ENCODE data around the gene DYNLT4. TPM values are rescaled to one million over a fixed set of nuclear protein-coding genes. Genes with fewer than 3 reads are reported as not detected.

The DYNLT4 gene
- total and polyA plus RNA-seq, 2 donors (not counting 3 experiments of a cell fraction or from before 2014, with no cell fraction given), result 0.46 to 0.62 TPM

GRCh38 chr1:44775930-44776729 is 31.0 kb downstream of the DYNLT4 start:
- intact Hi-C loops (cut with micrococcal nuclease), result loop anchor here (1.0 to 2.0 kb wide), 3 partner anchors 25 to 45 kb away; partner anchors contain the start of genes KIF2C, PLK3 and RNU5D-1
- H4K20me1 ChIP-seq (replicated peaks; ENCODE audit: control insufficient read depth, extremely low read depth, insufficient read depth, low read length), result no peaks in the 10 kb centered on the region
- H2AFZ ChIP-seq (ENCODE audit: low read depth, low read length), result no peak overlapping the region
- BruUV-seq (replicated peaks), result no TSS peak
- H3K36me3 ChIP-seq (ENCODE audit: control insufficient read depth in 2 of 2, extremely low read depth in 1 of 2, insufficient read depth in 2 of 2, low read length in 2 of 2), result peaks cover 17 to 22% of the 10 kb centered on the region in 2 experiments
- ChIA-PET POLR2A (interaction anchor here (0.6 to 2.9 kb wide), 20 partner anchors 8 to 724 kb away, joined by 3 to 18 read pairs (median 4); partner anchors contain the start of genes BTBD19, CCDC163, DYNLT4 and HECTD3), CTCF (interaction anchor here (0.9 to 2.1 kb wide), 4 partner anchors 10 to 45 kb away, joined by 3 to 8 read pairs (median 5); partner anchors contain the start of genes PLK3 and RNU5D-1)
- DNase-seq (ENCODE audit: low read depth, low spot score) (peak; percentile 36), FAIRE-seq (no peak)
- peak overlapping the region; percentile 75 for H3K4me2 ChIP-seq (ENCODE audit: insufficient read depth, low read length)
- H3K9me3 ChIP-seq (replicated peaks; ENCODE audit: control insufficient read depth, insufficient read depth, low read length), result no peaks in the 10 kb centered on the region
- H3K9me1 ChIP-seq (replicated peaks; ENCODE audit: control insufficient read depth, extremely low read depth, insufficient read depth, low read length), result no peaks in the 10 kb centered on the region
- peaks cover 16% of the 10 kb centered on the region for H3K4me1 ChIP-seq (ENCODE audit: control insufficient read depth, extremely low read depth, insufficient read depth, low read length)
- peak overlapping the region; percentile 96 for H3K9ac ChIP-seq (replicated peaks; ENCODE audit: extremely low read depth, insufficient read depth, low read length)
- H3K27me3 ChIP-seq (ENCODE audit: control insufficient read depth in 2 of 2, insufficient read depth in 2 of 2, low read length in 2 of 2), result no peaks in the 10 kb centered on the region
- H3K27ac ChIP-seq (ENCODE audit: insufficient read depth, low read depth, low read length), result peak overlapping the region; percentile 90
- H3K79me2 ChIP-seq (ENCODE audit: control insufficient read depth, insufficient read depth, low read length), result peaks cover 40% of the 10 kb centered on the region
- dilution Hi-C loops (cut with MboI; ENCODE audit: extremely low pct_ligation_motif_present, low sequenced_read_pairs), result no loop called here
- H3K4me3 ChIP-seq (replicated peaks in 1 of 3; ENCODE audit: insufficient read depth in 1 of 3, low read depth in 1 of 3, low read length in 3 of 3), result peak overlapping the region; percentile 42 to 93 (median 88)
- TF ChIP-seq POLR2A (IDR thresholded peaks at IDR 0.05; ENCODE audit: low read depth, low read length) (no peak), CTCF (IDR thresholded peaks at IDR 0.05; ENCODE audit: extremely low read depth in 1 of 2, insufficient read depth in 1 of 2, low read depth in 1 of 2, low read length in 2 of 2) (no peak), POLR2AphosphoS5 (IDR thresholded peaks at IDR 0.05; ENCODE audit: insufficient read depth, low read depth, low read length) (no peak), JUN (IDR thresholded peaks at IDR 0.05; ENCODE audit: borderline replicate concordance, insufficient read depth, insufficient read length, low read depth) (no peak), GATA2 (IDR thresholded peaks at IDR 0.05; ENCODE audit: insufficient read depth, insufficient read length, low read depth, low read length) (no peak), MYC (IDR thresholded peaks at IDR 0.05; ENCODE audit: low read depth, low read length) (no peak), FOS (IDR thresholded peaks at IDR 0.05; ENCODE audit: borderline replicate concordance, insufficient read depth, low read length) (no peak)
